HG02763 (cell line): ENCODE data around the gene CLSTN2.

ENCODE experiments used
- ATAC-seq: cut with Tn5 transposase; IDR thresholded peaks from one replicate; pipeline ENCODE4 v1.9.1; 2021; ENCODE audit warnings: mild to moderate bottlenecking, moderate library complexity; ENCODE audit not compliant: unreplicated experiment

Gene CLSTN2

GRCh38 chr3:140219923-140220452 lies 285.0 kb downstream of the CLSTN2 start:
- ATAC-seq, result no peak

GRCh38 chr3:140223197-140223596 lies 288.2 kb downstream of the CLSTN2 start:
- no peak for ATAC-seq

DNA sequence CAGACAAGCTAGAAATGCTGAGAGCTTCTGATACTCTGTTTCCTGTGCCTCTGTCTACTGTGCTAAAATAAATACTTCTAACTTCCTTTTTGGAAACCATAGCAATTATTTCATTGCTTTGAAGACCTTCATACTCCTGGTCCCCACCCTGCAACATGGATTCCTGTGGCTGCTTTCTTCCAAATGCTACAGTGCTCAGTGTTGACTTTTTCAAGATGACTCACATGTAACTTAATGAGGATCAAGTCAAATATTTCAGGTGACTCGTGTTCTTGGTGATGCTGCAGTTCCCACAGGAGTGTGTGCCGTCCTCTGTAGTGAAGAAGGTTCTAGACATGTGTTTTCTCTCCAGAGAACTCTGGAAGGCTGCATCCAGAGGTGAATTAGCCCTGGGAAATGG lies 288.6 kb downstream of the CLSTN2 start:
- ATAC-seq, result no peak

- no peak for ATAC-seq
Observed at GRCh38 chr3:140224307-140224706, 289.3 kb downstream of the CLSTN2 start.

DNA sequence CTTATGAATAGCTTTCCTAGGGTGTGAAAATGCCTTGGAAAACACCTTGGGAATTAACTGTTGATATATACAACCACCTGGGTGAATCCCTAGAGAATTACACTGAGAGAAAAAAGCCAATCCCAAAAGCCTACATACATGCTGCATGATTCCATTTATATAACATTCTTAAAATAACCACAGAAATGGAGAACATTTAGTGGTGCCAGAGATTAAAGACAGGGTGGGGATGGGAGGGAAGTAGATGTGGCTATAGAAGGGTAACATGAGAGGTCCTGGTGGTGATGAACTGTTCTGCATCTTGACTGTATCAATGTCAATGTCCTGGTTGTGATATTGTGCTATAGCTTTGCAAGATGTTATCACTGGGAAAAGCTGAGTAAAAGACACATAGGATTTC lies 291.0 kb downstream of the CLSTN2 start:
- no peak for ATAC-seq

GRCh38 chr3:140233702-140234101 lies 298.7 kb downstream of the CLSTN2 start:
- no peak for ATAC-seq

GRCh38 chr3:140234256-140234655 lies 299.3 kb downstream of the CLSTN2 start:
- ATAC-seq, result no peak

DNA sequence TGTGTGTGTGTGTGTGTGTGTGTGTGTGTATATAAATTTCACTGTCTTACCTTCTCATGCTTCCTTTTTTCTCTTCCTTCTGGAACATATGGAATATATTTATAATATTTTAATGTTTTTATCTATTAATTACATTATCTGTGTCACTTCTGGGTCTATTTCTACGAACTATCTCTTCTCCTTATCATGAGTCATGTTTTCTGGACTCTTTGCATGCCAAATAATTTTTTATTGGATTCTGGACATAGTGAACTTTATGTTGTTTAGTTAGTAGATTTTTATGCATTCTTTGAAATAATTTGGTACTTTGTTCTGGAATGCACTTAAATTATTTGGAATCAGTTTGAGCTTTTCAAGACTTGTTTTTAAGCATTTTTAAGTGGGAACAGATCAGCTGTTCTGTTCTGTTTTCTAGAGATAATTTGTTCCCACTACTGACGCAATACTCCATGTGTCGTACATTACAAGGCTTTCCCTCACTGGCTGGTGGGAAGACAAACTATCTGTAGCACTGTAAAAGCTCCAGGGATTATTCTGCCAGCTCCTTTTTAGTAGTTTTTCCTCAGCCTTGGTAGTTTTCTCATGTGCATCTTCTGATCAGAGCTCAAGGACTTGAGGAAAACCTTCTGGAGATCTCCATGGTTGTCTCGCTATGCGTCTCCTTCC lies 302.0 kb downstream of the CLSTN2 start:
- ATAC-seq, result no peak

GRCh38 chr3:140238646-140239314 lies 303.8 kb downstream of the CLSTN2 start:
- ATAC-seq, result no peak

DNA sequence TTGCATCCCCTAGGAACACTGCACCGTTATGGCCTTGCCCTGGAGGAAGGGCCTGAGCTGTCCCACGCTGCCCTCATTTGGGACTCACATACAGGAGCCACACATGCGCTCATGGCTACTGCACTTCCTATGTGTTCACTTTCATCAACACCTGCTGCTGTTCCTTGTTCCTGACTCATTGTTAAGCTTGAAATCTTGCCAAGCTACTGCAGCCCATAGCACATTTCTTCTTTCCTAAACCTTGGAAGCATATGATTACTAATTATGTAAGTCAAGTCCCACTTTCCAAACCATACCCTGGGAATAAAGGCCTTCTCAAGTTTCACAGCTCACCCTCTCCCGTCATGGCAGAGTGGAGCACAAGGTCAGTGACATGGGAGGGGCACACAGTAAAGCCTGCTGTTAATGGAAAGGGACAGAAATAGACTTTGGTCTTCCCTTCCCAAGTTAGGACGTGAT lies 307.9 kb downstream of the CLSTN2 start:
- no peak for ATAC-seq

DNA sequence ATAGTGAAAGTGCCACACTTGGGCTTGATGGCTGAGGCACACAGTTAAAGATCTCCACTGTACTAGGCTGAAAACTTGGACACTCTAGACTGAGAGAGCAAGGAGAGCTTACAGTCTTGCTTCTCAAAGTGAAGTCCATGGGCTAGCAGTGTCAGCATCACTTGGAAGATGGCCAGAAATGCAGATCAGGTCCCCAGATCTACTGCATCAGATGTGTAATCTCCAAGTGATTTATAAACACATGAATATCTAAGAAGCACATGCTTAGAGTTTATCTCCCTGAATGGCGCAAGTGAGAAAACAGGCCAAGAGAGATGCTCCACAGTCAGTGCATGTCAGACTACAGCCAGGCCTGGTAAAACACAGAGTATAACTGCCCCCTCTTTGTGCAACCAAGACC lies 308.6 kb downstream of the CLSTN2 start:
- no peak for ATAC-seq

DNA sequence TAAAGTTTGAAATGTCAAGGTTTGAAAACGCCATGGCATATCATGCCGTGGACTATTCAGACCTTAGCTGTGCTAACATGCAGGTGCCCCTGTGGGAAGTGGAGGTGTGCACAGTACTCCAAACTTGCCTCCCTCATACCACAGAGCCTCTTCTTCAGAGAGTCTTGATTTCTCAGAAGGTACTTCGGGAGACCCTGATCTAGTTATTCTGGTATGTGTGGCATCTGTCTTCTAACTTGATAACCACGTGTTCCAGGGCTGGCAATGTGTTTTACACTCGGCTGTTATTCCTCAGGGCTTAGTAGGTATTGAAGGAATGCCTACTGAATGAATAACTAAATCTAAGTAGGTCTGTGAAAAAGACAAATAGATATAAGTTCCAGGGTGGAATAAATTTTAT lies 309.9 kb downstream of the CLSTN2 start:
- ATAC-seq, result no peak

DNA sequence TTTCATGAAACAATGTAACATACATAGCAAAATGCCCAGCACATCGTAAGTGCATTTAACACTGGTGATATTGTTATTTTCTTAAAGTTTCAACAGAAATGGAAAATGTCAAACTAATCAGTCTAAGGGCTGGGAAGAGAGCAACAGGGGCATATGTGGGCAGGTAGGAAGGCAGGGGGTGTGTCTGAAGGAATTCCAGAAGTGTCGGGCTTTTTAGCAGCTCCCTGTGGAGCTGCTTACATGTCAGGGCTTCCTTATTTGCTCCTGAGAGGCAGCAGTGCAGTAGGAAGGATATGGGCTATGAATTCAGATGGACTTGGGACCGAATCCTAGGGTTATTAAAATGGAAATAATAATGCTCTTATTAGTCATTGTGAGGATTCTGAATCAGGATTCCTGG lies 311.6 kb downstream of the CLSTN2 start:
- no peak for ATAC-seq

DNA sequence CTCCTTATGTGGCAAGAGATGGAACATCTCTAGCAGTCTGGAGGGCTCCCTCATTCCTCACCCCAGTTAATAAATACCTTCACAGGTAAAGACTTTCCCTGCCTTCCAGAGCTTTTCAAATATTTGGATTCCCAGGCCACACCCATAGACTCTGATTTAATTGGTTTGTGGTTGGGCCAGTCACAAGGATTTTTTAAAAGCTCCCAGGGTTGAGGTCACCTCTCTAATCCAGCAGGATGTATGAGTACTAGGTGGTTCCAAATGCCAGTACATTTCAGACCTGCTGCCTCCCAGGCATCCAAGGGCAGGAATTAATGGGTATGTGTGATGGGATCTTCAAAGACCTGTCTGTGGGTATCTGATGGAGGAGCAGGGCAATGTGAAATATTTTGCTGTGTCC lies 312.8 kb downstream of the CLSTN2 start:
- ATAC-seq, result no peak

GRCh38 chr3:140249188-140249587 lies 314.2 kb downstream of the CLSTN2 start:
- ATAC-seq, result no peak

DNA sequence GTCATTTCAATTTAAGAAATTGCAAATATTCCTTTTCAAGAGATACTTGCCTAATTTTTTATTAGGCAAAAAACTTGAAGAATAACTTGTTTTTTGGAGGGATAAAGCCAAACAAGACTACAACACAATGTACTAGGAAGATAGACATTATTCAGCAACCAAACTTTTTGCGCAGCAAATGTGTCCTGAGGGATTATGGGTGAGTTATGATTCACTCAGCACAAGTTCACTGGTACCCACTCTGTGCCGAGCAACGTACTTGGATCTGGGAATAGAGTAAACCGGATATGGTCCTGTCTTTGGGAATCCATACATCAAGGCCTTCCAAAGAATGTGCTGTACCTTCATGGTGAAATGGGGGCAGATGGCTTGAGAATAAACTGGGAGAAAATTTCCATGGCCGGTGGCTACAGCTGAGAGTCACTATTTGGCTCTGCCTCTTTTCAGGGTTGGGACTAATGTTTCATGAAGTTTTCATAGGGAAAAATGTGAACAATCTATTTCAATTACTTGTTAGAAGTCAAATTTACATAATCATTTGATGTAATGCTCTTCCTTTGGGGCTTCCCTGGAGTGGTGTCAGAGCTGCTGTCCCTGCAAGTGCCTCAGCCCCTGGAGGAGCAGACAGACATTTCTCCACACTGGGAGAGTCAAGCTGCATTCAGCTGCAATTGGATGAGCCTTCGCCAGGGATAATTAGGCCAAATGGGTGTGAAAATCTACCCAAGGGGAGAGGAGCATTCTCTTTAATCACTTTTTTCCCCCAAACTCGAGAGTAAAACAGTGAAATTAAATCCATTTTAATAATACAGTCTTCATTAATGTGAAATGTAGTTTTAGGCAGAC lies 315.2 kb downstream of the CLSTN2 start:
- ATAC-seq, result no peak

- no peak for ATAC-seq
Observed at GRCh38 chr3:140250945-140251344, 316.0 kb downstream of the CLSTN2 start.

GRCh38 chr3:140251678-140252077 lies 316.7 kb downstream of the CLSTN2 start:
- no peak for ATAC-seq

DNA sequence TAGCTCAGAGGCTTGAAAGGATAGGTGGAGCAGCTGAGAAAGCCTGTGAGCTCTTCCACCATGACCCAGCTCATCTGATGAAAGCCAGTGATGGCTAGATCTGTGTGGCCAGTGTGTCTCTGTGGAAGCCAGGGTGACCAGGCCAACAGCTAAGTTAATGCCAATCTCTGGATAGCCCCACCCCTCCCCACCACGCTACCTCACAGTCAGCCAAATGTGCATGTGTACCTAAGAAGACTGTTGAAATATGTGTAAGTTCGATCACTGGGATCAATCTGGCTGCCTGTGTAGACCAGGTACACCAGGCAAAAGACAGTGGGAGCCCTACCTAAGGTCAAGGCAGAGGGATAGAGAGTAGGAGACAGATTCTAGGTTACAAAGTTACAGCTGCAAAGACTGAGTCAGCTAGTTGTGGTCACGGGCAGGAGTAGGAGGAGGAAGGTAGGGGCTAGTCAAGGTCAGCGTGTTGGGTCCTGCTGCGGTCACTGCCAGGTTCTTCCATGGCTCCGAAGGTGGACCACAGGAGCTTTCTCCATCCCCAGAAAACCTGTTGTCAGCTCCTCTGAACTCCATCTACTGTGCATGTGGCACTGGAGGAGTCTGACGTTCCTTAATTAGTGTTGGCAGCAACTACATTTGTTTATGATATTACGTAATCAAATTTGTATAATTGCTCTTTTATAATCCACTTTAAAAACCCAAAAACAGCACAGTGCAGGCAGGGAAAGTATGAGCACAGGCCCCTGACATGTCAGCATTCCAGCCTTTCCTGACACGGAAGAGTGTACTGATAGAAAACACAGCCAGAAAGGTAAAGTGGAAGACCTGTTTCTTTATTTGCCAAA lies 318.0 kb downstream of the CLSTN2 start:
- ATAC-seq, result no peak

DNA sequence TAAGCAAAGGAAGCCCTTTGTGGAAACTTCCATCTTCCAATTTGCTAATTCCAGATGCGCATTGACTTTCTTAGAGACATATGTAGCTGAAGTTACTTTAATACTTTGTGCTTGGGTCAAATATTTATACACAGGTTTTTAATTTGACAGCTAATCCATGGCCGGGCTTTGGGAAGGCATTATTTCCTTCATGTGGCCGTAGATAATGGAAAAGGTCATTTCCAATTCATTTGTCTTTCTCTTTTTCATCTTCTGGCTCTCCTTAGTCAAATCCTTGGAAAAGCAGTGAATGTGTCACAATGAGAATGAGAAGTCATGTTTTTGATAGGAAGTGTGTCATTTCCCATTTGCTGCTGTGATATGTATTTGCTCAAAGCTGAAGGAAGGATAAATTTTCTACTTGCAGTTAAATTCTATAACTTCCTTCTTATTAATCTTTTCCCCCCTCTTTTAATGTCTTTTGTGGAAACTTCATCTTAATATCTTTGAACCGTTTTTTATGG lies 323.3 kb downstream of the CLSTN2 start:
- ATAC-seq, result no peak
